MG63 (cell line): Measurements from ENCODE around the gene PC. TPM values are rescaled to one million over a fixed set of nuclear protein-coding genes. Genes with fewer than 3 reads are reported as not detected.

Source experiments
- DNase-seq: peaks from one replicate; pipeline ENCODE4 v3.0.0-alpha.2; 2020
- H3K27me3 ChIP-seq: fragments of 250-450 bp; sonication (Bioruptor Pico); 2 replicates; pipeline ENCODE4 v1.5.1; 2020; ENCODE audit warnings: mild to moderate bottlenecking, moderate library complexity
- H3K36me3 ChIP-seq: fragments of 250-450 bp; sonication (Bioruptor Pico); 2 replicates; pipeline ENCODE4 v1.5.1; 2020; ENCODE audit warnings: mild to moderate bottlenecking, moderate library complexity
- H3K4me3 ChIP-seq: fragments of 250-450 bp; sonication (Bioruptor Pico); 2 replicates; pipeline ENCODE4 v1.5.1; 2020; ENCODE audit warnings: mild to moderate bottlenecking, moderate library complexity
- H3K9me3 ChIP-seq: fragments of 250-450 bp; sonication (Bioruptor Pico); 2 replicates; pipeline ENCODE4 v1.5.1; 2020; ENCODE audit warnings: mild to moderate bottlenecking, moderate library complexity
- total RNA-seq: library from RNA; depleted of rRNA; stranded (reverse); fragments of >200 nt; shearing (Covaris generic); gene quantifications from 2 replicates; pipeline ENCODE4 v1.2.3, GENCODE V29; 2014; ENCODE audit warnings: low replicate concordance

PC gene
- total RNA-seq, 1 experiment from 2014 or later = 13.0 TPM

GRCh38 chr11:66934950-66935779 lies 23.0 kb downstream of the PC start:
- no peak for DNase-seq
- H3K27me3 ChIP-seq = no peaks in the 10 kb centered on the region
- no peaks in the 10 kb centered on the region for H3K36me3 ChIP-seq
- H3K9me3 ChIP-seq = no peaks in the 10 kb centered on the region
- H3K4me3 ChIP-seq = no peak overlapping the region

GRCh38 chr11:66933531-66933930 lies 24.7 kb downstream of the PC start:
- DNase-seq = no peak
- H3K4me3 ChIP-seq = no peak overlapping the region
- no peaks in the 10 kb centered on the region for H3K27me3 ChIP-seq
- H3K9me3 ChIP-seq = no peaks in the 10 kb centered on the region
- H3K36me3 ChIP-seq = no peaks in the 10 kb centered on the region

GRCh38 chr11:66932543-66932942 lies 25.6 kb downstream of the PC start:
- no peaks in the 10 kb centered on the region for H3K36me3 ChIP-seq
- no peak overlapping the region for H3K4me3 ChIP-seq
- DNase-seq = no peak
- H3K27me3 ChIP-seq = no peaks in the 10 kb centered on the region
- no peaks in the 10 kb centered on the region for H3K9me3 ChIP-seq

GRCh38 chr11:66929753-66930152 lies 28.4 kb downstream of the PC start:
- Histone ChIP-seq H3K27me3 (no peaks in the 10 kb centered on the region), H3K36me3 (no peaks in the 10 kb centered on the region), H3K4me3 (no peak overlapping the region), H3K9me3 (no peaks in the 10 kb centered on the region)
- DNase-seq = no peak

GRCh38 chr11:66924272-66924671 lies 33.9 kb downstream of the PC start:
- Histone ChIP-seq H3K9me3 (no peaks in the 10 kb centered on the region), H3K36me3 (no peaks in the 10 kb centered on the region), H3K4me3 (no peak overlapping the region), H3K27me3 (no peaks in the 10 kb centered on the region)
- DNase-seq = no peak

GRCh38 chr11:66922551-66922950 lies 35.6 kb downstream of the PC start:
- DNase-seq = no peak
- no peaks in the 10 kb centered on the region for H3K36me3 ChIP-seq
- no peak overlapping the region for H3K4me3 ChIP-seq
- no peaks in the 10 kb centered on the region for H3K9me3 ChIP-seq
- no peaks in the 10 kb centered on the region for H3K27me3 ChIP-seq

GRCh38 chr11:66920978-66921784 lies 37.0 kb downstream of the PC start:
- H3K9me3 ChIP-seq = no peaks in the 10 kb centered on the region
- no peak overlapping the region for H3K4me3 ChIP-seq
- no peaks in the 10 kb centered on the region for H3K36me3 ChIP-seq
- no peaks in the 10 kb centered on the region for H3K27me3 ChIP-seq
- no peak for DNase-seq

- no peak for DNase-seq
- Histone ChIP-seq H3K9me3 (no peaks in the 10 kb centered on the region), H3K36me3 (no peaks in the 10 kb centered on the region), H3K4me3 (no peak overlapping the region), H3K27me3 (no peaks in the 10 kb centered on the region)
These were observed 38.3 kb downstream of the PC start for GRCh38 chr11:66919923-66920322.

GRCh38 chr11:66918741-66919140 lies 39.4 kb downstream of the PC start:
- H3K27me3 ChIP-seq = no peaks in the 10 kb centered on the region
- H3K4me3 ChIP-seq = no peak overlapping the region
- DNase-seq = no peak
- H3K9me3 ChIP-seq = no peaks in the 10 kb centered on the region
- no peaks in the 10 kb centered on the region for H3K36me3 ChIP-seq

GRCh38 chr11:66915866-66916265 lies 42.3 kb downstream of the PC start:
- no peaks in the 10 kb centered on the region for H3K36me3 ChIP-seq
- H3K4me3 ChIP-seq = no peak overlapping the region
- DNase-seq = no peak
- no peaks in the 10 kb centered on the region for H3K9me3 ChIP-seq
- no peaks in the 10 kb centered on the region for H3K27me3 ChIP-seq

- no peaks in the 10 kb centered on the region for H3K36me3 ChIP-seq
- no peaks in the 10 kb centered on the region for H3K9me3 ChIP-seq
- no peak for DNase-seq
- H3K4me3 ChIP-seq = no peak overlapping the region
- H3K27me3 ChIP-seq = no peaks in the 10 kb centered on the region
These were observed 42.9 kb downstream of the PC start for GRCh38 chr11:66915046-66915832.

- Histone ChIP-seq H3K9me3 (no peaks in the 10 kb centered on the region), H3K27me3 (no peaks in the 10 kb centered on the region), H3K4me3 (no peak overlapping the region), H3K36me3 (no peaks in the 10 kb centered on the region)
- DNase-seq = no peak
These were observed 43.7 kb downstream of the PC start for GRCh38 chr11:66914505-66914904.

- Histone ChIP-seq H3K4me3 (no peak overlapping the region), H3K9me3 (no peaks in the 10 kb centered on the region), H3K27me3 (no peaks in the 10 kb centered on the region), H3K36me3 (no peaks in the 10 kb centered on the region)
- DNase-seq = no peak
These were observed 45.3 kb downstream of the PC start for GRCh38 chr11:66912911-66913310.

- Histone ChIP-seq H3K27me3 (no peaks in the 10 kb centered on the region), H3K4me3 (no peak overlapping the region), H3K36me3 (no peaks in the 10 kb centered on the region), H3K9me3 (no peaks in the 10 kb centered on the region)
- DNase-seq = no peak
These were observed 45.8 kb downstream of the PC start for GRCh38 chr11:66912361-66912760.

- Histone ChIP-seq H3K4me3 (no peak overlapping the region), H3K27me3 (no peaks in the 10 kb centered on the region), H3K9me3 (no peaks in the 10 kb centered on the region), H3K36me3 (no peaks in the 10 kb centered on the region)
- DNase-seq = no peak
These were observed 47.5 kb downstream of the PC start for GRCh38 chr11:66910669-66911068.

GRCh38 chr11:66910016-66910415 lies 48.2 kb downstream of the PC start:
- H3K4me3 ChIP-seq = no peak overlapping the region
- H3K27me3 ChIP-seq = no peaks in the 10 kb centered on the region
- no peaks in the 10 kb centered on the region for H3K9me3 ChIP-seq
- no peaks in the 10 kb centered on the region for H3K36me3 ChIP-seq
- DNase-seq = no peak

GRCh38 chr11:66909181-66909580 lies 49.0 kb downstream of the PC start:
- Histone ChIP-seq H3K27me3 (no peaks in the 10 kb centered on the region), H3K4me3 (no peak overlapping the region), H3K9me3 (no peaks in the 10 kb centered on the region), H3K36me3 (no peaks in the 10 kb centered on the region)
- DNase-seq = no peak
